ENCODE measurements around the gene PRR36.

PRR36 gene

DNA sequence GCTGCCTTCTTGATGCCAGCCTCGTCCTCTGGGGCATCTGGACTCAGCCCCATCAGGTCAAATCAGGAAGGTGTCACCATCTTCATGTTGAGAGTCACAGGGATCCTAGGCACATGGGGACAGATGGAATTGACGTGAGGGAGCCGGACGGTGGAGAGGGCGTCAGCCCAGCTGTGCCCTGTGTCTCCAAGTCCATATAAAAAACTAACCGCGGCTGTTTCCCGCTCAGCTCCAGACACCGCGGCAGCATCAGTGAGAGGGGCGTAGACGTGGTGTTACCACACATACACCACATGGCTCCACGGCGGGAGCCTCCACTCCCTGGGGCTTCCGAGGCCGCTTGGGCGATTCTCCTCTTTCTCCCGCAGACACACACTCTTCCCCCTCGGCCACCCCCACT lies 5.6 kb upstream of the PRR36 start:
- DNase-seq: peak in 1 of 2 experiments; percentile 48
- no peak for TF ChIP-seq POLR2A (IDR thresholded peaks at IDR 0.05; ENCODE audit: low read length)
- no peak for TF ChIP-seq GATA1 (IDR thresholded peaks at IDR 0.05; ENCODE audit: low read depth, low read length)

GRCh38 chr19:7879111-7879807 lies 5.1 kb upstream of the PRR36 start:
- no peak for DNase-seq

GRCh38 chr19:7877249-7877836 lies 3.2 kb upstream of the PRR36 start:
- DNase-seq: no peak
- TF ChIP-seq POLR2A (IDR thresholded peaks at IDR 0.05; ENCODE audit: low read length) (no peak), GATA1 (IDR thresholded peaks at IDR 0.05; ENCODE audit: low read depth, low read length) (no peak)

More at GRCh38 chr19:7879111-7879807, 5.1 kb upstream of the PRR36 start:
- no peak for TF ChIP-seq POLR2A (IDR thresholded peaks at IDR 0.05; ENCODE audit: low read length)
- no peak for TF ChIP-seq GATA1 (IDR thresholded peaks at IDR 0.05; ENCODE audit: low read depth, low read length)

- DNase-seq: no peak
- TF ChIP-seq POLR2A (IDR thresholded peaks at IDR 0.05; ENCODE audit: low read length): no peak
- TF ChIP-seq GATA1 (IDR thresholded peaks at IDR 0.05; ENCODE audit: low read depth, low read length): no peak
These were observed 695 bp upstream of the PRR36 start for GRCh38 chr19:7874897-7875273.

DNA sequence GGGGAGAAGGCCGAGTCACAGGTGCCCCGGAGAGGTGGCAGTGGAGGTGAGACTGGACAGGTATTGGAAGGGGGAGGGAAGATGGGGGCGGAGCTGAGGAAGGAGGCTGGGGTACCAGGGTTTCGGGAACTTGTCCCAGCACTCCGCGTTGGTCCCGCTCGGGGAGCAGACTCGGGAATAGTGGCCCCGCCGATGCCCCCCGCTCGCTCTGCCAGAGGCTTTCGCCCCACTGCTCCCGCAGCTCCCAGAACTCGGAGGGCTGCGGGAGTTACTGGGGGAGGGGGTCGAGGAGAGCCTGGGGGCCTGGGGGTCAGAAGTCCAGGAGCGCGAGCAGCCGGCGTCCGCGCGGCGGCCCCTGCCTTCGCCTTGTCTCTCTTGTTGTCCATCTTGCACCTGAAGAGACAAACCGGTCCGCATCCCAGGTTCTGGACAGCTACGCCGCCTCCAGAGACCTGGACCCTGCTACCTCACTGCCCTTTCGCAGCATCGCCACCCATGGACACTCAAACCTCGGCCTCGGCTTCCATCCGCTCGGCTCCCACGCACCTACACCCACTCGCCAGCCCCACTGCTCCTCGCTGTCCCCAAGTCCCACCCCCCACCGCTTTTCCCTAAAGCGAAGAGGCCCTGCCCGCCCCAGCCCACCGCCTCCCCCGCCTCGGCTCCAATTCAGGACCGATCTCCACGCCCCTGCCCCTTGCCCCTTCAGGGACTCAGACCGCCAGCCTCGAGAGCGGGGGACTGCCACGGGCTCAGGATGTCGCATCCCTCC lies 700 bp downstream of the PRR36 start:
- no peak for DNase-seq
- TF ChIP-seq POLR2A (IDR thresholded peaks at IDR 0.05; ENCODE audit: low read length) (no peak), GATA1 (IDR thresholded peaks at IDR 0.05; ENCODE audit: low read depth, low read length) (no peak)

DNA sequence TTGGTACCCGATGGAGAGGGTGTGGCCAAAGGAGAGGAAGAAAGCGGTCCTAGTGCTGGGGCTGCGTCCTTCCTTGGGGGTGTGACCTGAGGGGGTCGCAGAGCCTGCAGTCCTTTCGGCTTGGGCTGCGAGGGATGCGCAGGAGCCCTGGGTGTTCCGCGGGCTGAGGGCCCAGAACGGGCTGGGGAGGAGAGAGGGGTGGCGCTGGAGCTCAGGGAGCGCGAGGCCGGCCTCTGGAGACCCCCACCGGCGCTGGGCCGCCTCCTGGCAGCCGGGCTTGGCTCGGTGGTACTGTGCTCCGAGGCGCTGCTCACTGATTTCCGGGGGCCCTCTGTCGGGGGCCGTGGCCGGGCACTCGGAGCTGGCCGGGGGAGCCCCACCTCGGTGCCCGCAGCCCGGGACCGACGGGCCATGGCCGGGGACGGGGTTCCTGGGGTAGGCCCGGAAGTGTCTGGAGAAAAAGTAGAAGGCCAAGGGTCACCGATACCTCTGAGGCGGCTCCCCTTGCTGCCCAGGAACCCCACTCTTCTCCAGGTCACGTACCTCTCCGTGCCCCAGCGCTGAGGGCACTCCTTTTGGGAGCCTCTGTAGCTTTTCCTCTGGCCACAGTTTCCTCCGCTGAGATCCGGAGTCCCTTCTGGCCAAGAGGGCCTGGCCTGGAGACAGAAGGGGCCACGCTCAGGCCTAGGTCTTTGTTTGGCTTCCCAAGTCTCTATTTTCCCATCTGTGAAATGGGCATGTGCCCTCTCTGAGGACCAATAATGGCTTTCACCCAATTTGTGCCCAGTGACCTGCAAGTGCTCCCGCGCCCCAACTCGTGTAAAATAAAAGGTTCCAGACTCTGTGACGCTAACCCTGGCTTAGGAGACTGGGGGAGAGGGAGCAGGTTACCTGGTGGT lies 1.6 kb downstream of the PRR36 start:
- TF ChIP-seq GATA1 (IDR thresholded peaks at IDR 0.05; ENCODE audit: low read depth, low read length) (no peak), POLR2A (IDR thresholded peaks at IDR 0.05; ENCODE audit: low read length) (no peak)
- DNase-seq: no peak

- TF ChIP-seq POLR2A (IDR thresholded peaks at IDR 0.05; ENCODE audit: low read length) (no peak), GATA1 (IDR thresholded peaks at IDR 0.05; ENCODE audit: low read depth, low read length) (no peak)
- DNase-seq: peak; percentile 92 to 94
These were observed 2.5 kb downstream of the PRR36 start for GRCh38 chr19:7871437-7872305.

DNA sequence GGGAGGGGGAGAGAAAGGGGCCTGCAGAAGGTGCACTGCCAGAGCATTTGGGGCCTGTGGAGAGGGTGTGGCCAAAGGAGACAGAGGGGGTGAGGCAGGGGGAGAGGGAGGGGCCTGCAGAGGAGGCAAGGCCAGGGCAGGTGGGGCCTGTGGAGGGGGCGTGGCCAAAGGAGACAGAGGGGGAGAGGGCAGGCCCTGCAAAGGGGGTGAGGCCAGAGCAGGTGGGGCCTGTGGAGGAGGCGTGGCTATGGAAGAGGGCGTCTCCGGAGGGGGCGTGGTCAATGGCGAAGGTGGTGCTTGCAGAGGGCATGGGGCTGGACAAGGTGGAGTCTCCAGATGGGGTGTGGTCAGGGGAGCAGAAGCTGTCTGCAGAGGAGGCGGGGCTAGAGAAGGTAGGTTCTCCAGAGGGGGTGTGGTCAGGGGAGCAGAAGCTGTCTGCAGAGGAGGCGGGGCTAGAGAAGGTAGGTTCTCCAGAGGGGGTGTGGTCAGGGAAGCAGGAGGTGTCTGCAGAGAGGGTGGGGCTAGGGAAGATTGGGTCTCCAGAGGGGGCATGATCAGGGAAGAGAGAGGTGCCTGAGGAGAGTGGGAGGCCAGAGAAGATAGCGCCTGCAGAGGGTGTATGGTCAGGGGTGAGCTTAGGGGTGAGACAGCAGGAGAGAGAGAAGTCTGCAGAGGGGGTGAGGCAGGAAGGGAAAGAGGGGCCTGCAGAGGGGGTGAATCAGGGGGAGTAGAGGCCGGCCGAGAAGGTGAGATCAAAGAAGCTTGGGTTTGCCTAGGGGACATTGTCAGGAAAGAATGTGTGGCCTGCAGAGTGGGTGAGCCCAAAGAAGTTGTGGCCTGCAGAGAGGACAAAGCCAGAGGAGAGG lies 3.4 kb downstream of the PRR36 start:
- TF ChIP-seq POLR2A (IDR thresholded peaks at IDR 0.05; ENCODE audit: low read length): no peak
- TF ChIP-seq GATA1 (IDR thresholded peaks at IDR 0.05; ENCODE audit: low read depth, low read length): no peak
- peak; percentile 91 to 92 for DNase-seq

- TF ChIP-seq GATA1 (IDR thresholded peaks at IDR 0.05; ENCODE audit: low read depth, low read length) (no peak), POLR2A (IDR thresholded peaks at IDR 0.05; ENCODE audit: low read length) (no peak)
- peak; percentile 86 to 90 for DNase-seq
These were observed 4.2 kb downstream of the PRR36 start for GRCh38 chr19:7869910-7870511.

GRCh38 chr19:7869453-7869909 lies 4.7 kb downstream of the PRR36 start:
- peak; percentile 84 to 89 for DNase-seq
- no peak for TF ChIP-seq POLR2A (IDR thresholded peaks at IDR 0.05; ENCODE audit: low read length)
- TF ChIP-seq GATA1 (IDR thresholded peaks at IDR 0.05; ENCODE audit: low read depth, low read length): no peak

GRCh38 chr19:7868671-7869452 lies 5.3 kb downstream of the PRR36 start:
- TF ChIP-seq GATA1 (IDR thresholded peaks at IDR 0.05; ENCODE audit: low read depth, low read length): no peak
- no peak for TF ChIP-seq POLR2A (IDR thresholded peaks at IDR 0.05; ENCODE audit: low read length)
- peak; percentile 89 to 93 for DNase-seq

Measured in erythroblast (primary cell).